GM10266 (cell line): Measurements from ENCODE around the gene MNS1.

Experiments used
- DNase-seq: peaks from one replicate; pipeline ENCODE4 v3.0.0; 2012; ENCODE audit errors: extremely low spot score
- TF ChIP-seq, protein P1 (sequence below): IDR thresholded peaks from 2 replicates; pipeline ENCODE4 v1.5.1; 2012; ENCODE audit warnings: mild to moderate bottlenecking, low read depth; ENCODE audit not compliant: control insufficient read depth, insufficient read depth; ENCODE audit errors: missing control alignments

The MNS1 gene

GRCh38 chr15:56454836-56455235, 10.1 kb downstream of the MNS1 start:
- DNase-seq = no peak
- TF ChIP-seq, protein P1, sequence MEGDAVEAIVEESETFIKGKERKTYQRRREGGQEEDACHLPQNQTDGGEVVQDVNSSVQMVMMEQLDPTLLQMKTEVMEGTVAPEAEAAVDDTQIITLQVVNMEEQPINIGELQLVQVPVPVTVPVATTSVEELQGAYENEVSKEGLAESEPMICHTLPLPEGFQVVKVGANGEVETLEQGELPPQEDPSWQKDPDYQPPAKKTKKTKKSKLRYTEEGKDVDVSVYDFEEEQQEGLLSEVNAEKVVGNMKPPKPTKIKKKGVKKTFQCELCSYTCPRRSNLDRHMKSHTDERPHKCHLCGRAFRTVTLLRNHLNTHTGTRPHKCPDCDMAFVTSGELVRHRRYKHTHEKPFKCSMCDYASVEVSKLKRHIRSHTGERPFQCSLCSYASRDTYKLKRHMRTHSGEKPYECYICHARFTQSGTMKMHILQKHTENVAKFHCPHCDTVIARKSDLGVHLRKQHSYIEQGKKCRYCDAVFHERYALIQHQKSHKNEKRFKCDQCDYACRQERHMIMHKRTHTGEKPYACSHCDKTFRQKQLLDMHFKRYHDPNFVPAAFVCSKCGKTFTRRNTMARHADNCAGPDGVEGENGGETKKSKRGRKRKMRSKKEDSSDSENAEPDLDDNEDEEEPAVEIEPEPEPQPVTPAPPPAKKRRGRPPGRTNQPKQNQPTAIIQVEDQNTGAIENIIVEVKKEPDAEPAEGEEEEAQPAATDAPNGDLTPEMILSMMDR = no peak

GRCh38 chr15:56445746-56446145, 19.2 kb downstream of the MNS1 start:
- DNase-seq = no peak
- TF ChIP-seq, protein P1 = no peak

GRCh38 chr15:56442354-56442753, 22.6 kb downstream of the MNS1 start:
- TF ChIP-seq, protein P1 = no peak
- DNase-seq = no peak

- no peak for DNase-seq
- TF ChIP-seq, protein P1 = no peak
Observed at GRCh38 chr15:56440214-56440770, 24.6 kb downstream of the MNS1 start.

DNA sequence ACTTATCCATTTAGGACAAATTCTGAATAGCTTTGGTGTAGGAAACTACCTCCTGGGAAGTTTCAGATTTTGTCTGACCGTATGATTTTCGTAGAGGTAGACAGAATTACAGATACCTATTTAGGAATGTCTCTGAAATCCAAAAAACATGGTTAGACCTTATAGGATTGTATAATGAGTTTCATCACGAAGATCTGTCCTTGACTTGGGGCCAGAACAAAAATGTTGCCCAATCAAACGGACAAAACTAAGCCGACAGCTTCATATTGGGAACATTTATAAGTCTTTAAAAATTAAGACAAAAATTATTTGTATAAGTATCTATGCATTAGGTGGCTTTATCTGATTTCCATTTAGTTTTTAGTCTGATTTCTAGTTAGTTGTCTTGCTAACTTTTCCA, 32.6 kb downstream of the MNS1 start:
- TF ChIP-seq, protein P1 = no peak
- no peak for DNase-seq

DNA sequence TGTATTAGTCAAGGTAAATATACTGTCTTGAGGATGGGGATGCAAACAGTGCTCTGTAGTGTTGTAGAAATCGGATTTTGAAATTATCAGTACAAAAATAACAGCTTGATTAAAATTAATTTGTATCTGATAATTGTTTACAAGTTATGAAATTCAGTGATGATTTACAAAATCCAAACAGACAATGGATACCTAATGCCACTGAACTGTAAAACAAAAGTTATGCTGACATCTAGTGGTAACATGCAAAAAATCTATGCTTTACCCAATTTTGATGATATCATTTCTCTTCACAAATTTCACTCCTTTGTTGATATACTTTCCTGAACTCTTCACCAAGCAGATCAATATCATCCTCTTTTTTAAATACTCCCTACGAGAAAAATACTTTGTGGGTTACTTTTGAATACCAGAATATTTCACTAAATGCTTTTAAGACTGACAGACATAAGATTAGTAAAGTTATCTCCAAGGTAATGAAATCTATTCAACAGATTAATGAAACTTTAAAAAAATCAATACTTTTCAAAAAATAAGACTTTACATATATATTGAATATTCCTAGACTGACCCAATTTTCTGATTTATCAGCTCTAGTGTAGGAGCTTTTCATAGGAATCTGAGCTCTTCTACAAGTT, 36.0 kb downstream of the MNS1 start:
- TF ChIP-seq, protein P1 = peak; percentile 49
- peak; percentile 33 for DNase-seq

GRCh38 chr15:56425976-56426375, 39.0 kb downstream of the MNS1 start:
- no peak for DNase-seq
- TF ChIP-seq, protein P1 = no peak
